A549 (cell line): ENCODE results near the gene ETF1. TPM values are rescaled to one million over a fixed set of nuclear protein-coding genes. Genes with fewer than 3 reads are reported as not detected.

Source experiments
- ATAC-seq, 2 experiments: fragments of 200-7000 bp in 1 of 2; fragments of >200 bp in 1 of 2; cut with Nextera tagmentation in 1 of 2; cut with Tn5 transposase in 1 of 2; 3 replicates each; pipeline versions ENCODE4 v1.8.0 to v1.9.1; 2018 to 2020; ENCODE audit warnings: mild to moderate bottlenecking in 1 of 2, moderate library complexity in 1 of 2
- CTCF ChIA-PET: fragments of 300-600 bp; sonication (Branson Sonifier 250); formaldehyde crosslinking; extraction: SDS; loops from one replicate; lab custom pipeline; 2021; ENCODE audit warnings: antibody characterized with exemption, inconsistent platforms; lab: Yijun Ruan, JAX
- POLR2A ChIA-PET: fragments of 350-600 bp; formaldehyde crosslinking; extraction: SDS; loops from one replicate; lab custom pipeline; 2021; ENCODE audit warnings: antibody characterized with exemption, inconsistent platforms; lab: Yijun Ruan, JAX
- DNase-seq, 2 experiments: peaks; one replicate each; pipeline versions ENCODE4 v3.0.0 to v3.0.0-alpha.2; 2011 to 2016; ENCODE audit warnings: low read depth in 1 of 2, low spot score in 1 of 2
- FAIRE-seq: peaks from 2 replicates; lab custom pipeline; 2011; peaks lifted over from hg19 to GRCh38; lab: Jason Lieb, UNC
- H3K27ac ChIP-seq, 2 experiments: fragments of >200 bp; sonication (Bioruptor Twin); formaldehyde crosslinking; 3 replicates each; pipeline ENCODE4 v1.5.1; 2016 to 2017
- H3K4me1 ChIP-seq: fragments of >200 bp; sonication (Bioruptor Twin); formaldehyde crosslinking; 3 replicates; pipeline ENCODE4 v1.6.1; 2016
- H3K4me2 ChIP-seq: fragments of >200 bp; sonication (Bioruptor Twin); formaldehyde crosslinking; 3 replicates; pipeline ENCODE4 v1.6.1; 2016
- H3K4me3 ChIP-seq: fragments of >200 bp; sonication (Bioruptor Twin); formaldehyde crosslinking; 3 replicates; pipeline ENCODE4 v1.5.1; 2016
- H3K9me3 ChIP-seq: fragments of >200 bp; sonication (Bioruptor Twin); formaldehyde crosslinking; 3 replicates; pipeline ENCODE4 v1.6.1; 2016
- CBX2 ChIP-seq: fragments of 200-600 bp; sonication (generic); IDR thresholded peaks from 2 replicates; pipeline ENCODE4 v1.6.1; 2016; ENCODE audit warnings: low read depth, mild to moderate bottlenecking, borderline replicate concordance
- CBX8 ChIP-seq: fragments of 200-600 bp; sonication (generic); IDR thresholded peaks from 2 replicates; pipeline ENCODE4 v1.6.1; 2016
- CHD2 ChIP-seq: fragments of 150-350 bp; IDR thresholded peaks from 2 replicates; pipeline ENCODE4 v1.6.1; 2014; ENCODE audit warnings: low read length; ENCODE audit not compliant: partially characterized antibody
- EHMT2 ChIP-seq: fragments of 200-600 bp; sonication (generic); IDR thresholded peaks from 2 replicates; pipeline ENCODE4 v1.6.1; 2016; ENCODE audit warnings: antibody characterized with exemption, low read depth, mild to moderate bottlenecking, moderate library complexity
- FOSB ChIP-seq: fragments of 250-450 bp; sonication (Bioruptor Pico); IDR thresholded peaks from 2 replicates; pipeline ENCODE4 v1.5.0; 2020; ENCODE audit warnings: mild to moderate bottlenecking, moderate library complexity
- FOSL2 ChIP-seq, 2 experiments: fragments of 450-650 bp in 1 of 2; fragments of >200 bp in 1 of 2; sonication (Bioruptor Twin) in 1 of 2; formaldehyde crosslinking; IDR thresholded peaks; 2 replicates each; pipeline versions ENCODE4 v1.5.0 to v1.6.1; 2016 to 2020; ENCODE audit warnings: mild to moderate bottlenecking in 1 of 2, moderate library complexity in 1 of 2
- GATA3 ChIP-seq: IDR thresholded peaks from 2 replicates; pipeline ENCODE4 v1.6.1; 2012; ENCODE audit warnings: borderline replicate concordance
- HOXB13 ChIP-seq: fragments of 250-450 bp; sonication (Bioruptor Pico); IDR thresholded peaks from 2 replicates; pipeline ENCODE4 v1.5.0; 2020; ENCODE audit warnings: low read depth, mild to moderate bottlenecking, moderate library complexity
- HOXB5 ChIP-seq: fragments of 250-450 bp; sonication (Bioruptor Pico); IDR thresholded peaks from 2 replicates; pipeline ENCODE4 v1.5.0; 2020; ENCODE audit warnings: mild to moderate bottlenecking, moderate library complexity
- JUN ChIP-seq, 2 experiments: fragments of >200 bp; sonication (Bioruptor Twin); formaldehyde crosslinking; IDR thresholded peaks; 2 replicates in 1 of 2; 3 replicates in 1 of 2; pipeline ENCODE4 v1.6.1; 2016 to 2017
- JUNB ChIP-seq: fragments of >200 bp; sonication (Bioruptor Twin); formaldehyde crosslinking; IDR thresholded peaks from 2 replicates; pipeline ENCODE4 v1.6.1; 2016
- KDM1A ChIP-seq: fragments of 200-600 bp; sonication (generic); IDR thresholded peaks from 2 replicates; pipeline ENCODE4 v1.6.1; 2016; ENCODE audit warnings: low read depth, mild to moderate bottlenecking
- MAFK ChIP-seq: fragments of 450-650 bp; IDR thresholded peaks from 2 replicates; pipeline ENCODE4 v1.6.1; 2014; ENCODE audit not compliant: partially characterized antibody
- MYC ChIP-seq: IDR thresholded peaks from 2 replicates; pipeline ENCODE4 v1.6.1; 2012; ENCODE audit warnings: mild to moderate bottlenecking, inconsistent platforms, low read length, improper control_type of control experiment, borderline replicate concordance
- NPAS2 ChIP-seq: fragments of 250-450 bp; sonication (Bioruptor Pico); IDR thresholded peaks from 2 replicates; pipeline ENCODE4 v1.8.0; 2022; ENCODE audit warnings: mild to moderate bottlenecking, moderate library complexity, borderline replicate concordance
- POLR2A ChIP-seq: IDR thresholded peaks from 2 replicates; pipeline ENCODE4 v1.6.1; 2012; ENCODE audit warnings: mild to moderate bottlenecking, low read length
- RARB ChIP-seq: fragments of 250-450 bp; sonication (Bioruptor Pico); IDR thresholded peaks from 2 replicates; pipeline ENCODE4 v1.8.0; 2021; ENCODE audit warnings: mild to moderate bottlenecking, moderate library complexity
- RCOR1 ChIP-seq: fragments of 150-350 bp; IDR thresholded peaks from 2 replicates; pipeline ENCODE4 v1.6.1; 2014; ENCODE audit warnings: antibody characterized with exemption, low read length, low read depth
- RNF2 ChIP-seq: fragments of 200-600 bp; sonication (generic); IDR thresholded peaks from 2 replicates; pipeline ENCODE4 v1.6.1; 2016; ENCODE audit warnings: low read depth, mild to moderate bottlenecking, antibody characterized with exemption, moderate library complexity, borderline replicate concordance
- SMC3 ChIP-seq: fragments of >200 bp; sonication (Bioruptor Twin); formaldehyde crosslinking; IDR thresholded peaks from 3 replicates; pipeline ENCODE4 v1.6.1; 2018; ENCODE audit warnings: inconsistent platforms
- SREBF2 ChIP-seq: fragments of 450-650 bp; IDR thresholded peaks from 2 replicates; pipeline ENCODE4 v1.6.1; 2014; ENCODE audit warnings: mild to moderate bottlenecking, moderate library complexity
- TFCP2L1 ChIP-seq: fragments of 250-450 bp; sonication (Bioruptor Pico); IDR thresholded peaks from 2 replicates; pipeline ENCODE4 v1.5.0; 2021; ENCODE audit warnings: mild to moderate bottlenecking
- TP53 ChIP-seq: fragments of 250-450 bp; sonication (Bioruptor Pico); IDR thresholded peaks from 2 replicates; pipeline ENCODE4 v1.5.0; 2021; ENCODE audit warnings: mild to moderate bottlenecking, moderate library complexity
- ZFP36 ChIP-seq: fragments of 450-650 bp; IDR thresholded peaks from 2 replicates; pipeline ENCODE4 v1.6.1; 2014; ENCODE audit warnings: borderline replicate concordance; ENCODE audit not compliant: partially characterized antibody
- WGBS: methylation state at CpG from one replicate; pipeline ENCODE4 v1.1.6; 2017; ENCODE audit errors: missing lambda C conversion rate; 5-methylcytosine and 5-hydroxymethylcytosine counted together
- polyA plus RNA-seq, 4 experiments: library from polyadenylated mRNA; depleted of rRNA in 3 of 4; stranded (reverse); fragments of >200 nt; fragmentation: RNase III in 1 of 4; extraction: RNeasy Plus Mini Kit Qiagen cat#74134 plus additional on column Dnase treatment in 1 of 4; gene quantifications; 2 replicates in 3 of 4; 3 replicates in 1 of 4; pipeline ENCODE4 v1.2.3, GENCODE V29; 2011 to 2017
- TF ChIP-seq, protein P1 (sequence below): fragments of 150-350 bp; IDR thresholded peaks from 2 replicates; pipeline ENCODE4 v1.6.1; 2014; ENCODE audit warnings: low read depth, mild to moderate bottlenecking, low read length
- TF ChIP-seq, protein P2 (sequence below): fragments of >200 bp; sonication (Bioruptor Twin); formaldehyde crosslinking; IDR thresholded peaks from 2 replicates; pipeline ENCODE4 v1.6.1; 2016
- TF ChIP-seq, protein P3 (sequence below): IDR thresholded peaks from 2 replicates; pipeline ENCODE4 v1.6.1; 2012

ETF1 gene
- polyA plus RNA-seq, 2 of the 4 experiments (the other 2 are of a cell fraction), result 119 to 161 TPM

DNA sequence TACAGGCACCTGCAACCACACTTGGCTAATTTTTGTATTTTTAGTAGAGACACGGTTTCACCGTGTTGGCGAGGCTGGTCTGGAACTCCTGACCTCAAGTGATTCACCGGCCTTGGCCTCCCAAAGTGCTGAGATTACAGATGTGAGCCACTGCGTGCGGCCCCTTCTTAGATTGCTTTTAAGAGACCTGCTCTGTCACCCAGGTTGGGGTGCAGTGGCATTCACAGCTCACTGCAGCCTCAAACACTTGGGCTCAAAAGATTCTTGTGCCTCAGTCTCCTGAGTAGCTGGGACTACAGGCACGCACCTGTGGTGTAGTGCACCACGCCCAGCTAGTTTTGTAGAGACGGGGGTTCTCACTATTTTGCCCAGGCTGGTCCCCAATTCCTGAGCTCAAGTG, 21.2 kb upstream of the ETF1 start:
- 93% methylated on average over 9 of the region's 9 CpGs for WGBS
- POLR2A ChIA-PET, result interaction anchor here (1.0 kb wide), 2 partner anchors 11 to 21 kb away, joined by 3 to 4 read pairs; partner anchors contain the start of genes ETF1 and HSPA9
- TF ChIP-seq TFCP2L1 (CRISPR knock-in tag) (peak; percentile 75; the same call in 1 of the 2 replicates), FOSB (CRISPR knock-in tag) (no peak), TP53 (no peak), CBX8 (no peak)
- TF ChIP-seq, all 56 proteins: peak for 1
- H3K27ac ChIP-seq, result no peak overlapping the region
- H3K4me3 ChIP-seq, result no peak overlapping the region
- H3K4me2 ChIP-seq, result no peak overlapping the region
- no peak for ATAC-seq
- no peak for FAIRE-seq
- no peaks in the 10 kb centered on the region for H3K9me3 ChIP-seq
- peaks cover 21% of the 10 kb centered on the region; the same call in 2 of the 3 replicates for H3K4me1 ChIP-seq
- no peak for DNase-seq
- CTCF ChIA-PET, result no interaction called here

DNA sequence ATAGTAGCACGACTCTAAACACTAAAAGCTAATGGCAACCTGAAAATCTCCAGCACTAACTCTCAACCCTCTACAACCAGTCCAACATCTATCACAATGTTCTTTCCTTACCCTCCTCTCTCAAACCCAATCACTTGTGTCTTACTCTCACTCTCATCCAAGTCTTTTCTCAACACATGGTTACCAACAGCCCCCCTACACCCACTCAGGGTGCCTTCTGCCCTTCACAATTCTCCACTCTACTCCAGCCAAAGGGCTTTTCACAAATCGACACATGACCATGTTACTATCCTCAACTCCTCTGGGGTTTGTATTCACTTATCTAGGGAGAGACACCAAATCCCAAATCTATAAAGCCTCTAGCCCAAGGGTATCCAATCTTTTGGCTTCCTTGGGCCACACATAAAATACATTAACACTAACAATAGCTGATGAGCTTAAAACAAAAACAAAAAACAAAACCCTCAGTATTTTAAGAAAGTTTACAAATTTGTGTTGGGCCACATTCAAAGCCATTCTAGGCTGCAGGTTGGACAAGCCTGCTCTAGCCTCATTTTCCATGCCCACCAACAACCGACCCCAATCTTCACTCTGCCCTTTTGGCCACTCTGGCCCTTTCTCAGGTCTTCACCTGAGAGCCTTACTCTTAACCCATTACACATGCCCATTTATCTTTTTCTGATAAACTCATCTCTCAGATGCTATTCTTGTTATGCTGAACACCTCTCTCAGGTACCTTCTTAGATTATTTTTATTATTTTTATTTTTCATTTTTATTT, 20.5 kb upstream of the ETF1 start:
- 85% methylated on average over 3 of the region's 3 CpGs for WGBS
- DNase-seq (no peak), ATAC-seq (peak in 1 of 2 experiments; percentile 11; a peak in 1 of 6 replicates), FAIRE-seq (no peak)
- ChIA-PET POLR2A (interaction anchor here (1.0 to 1.1 kb wide), 2 partner anchors 12 to 20 kb away, joined by 4 read pairs; partner anchors contain the start of gene ETF1), CTCF (interaction anchor here (1.7 kb wide), 1 partner anchor 11 kb away, joined by 3 read pairs; no protein-coding TSS in a partner anchor)
- no peak for TF ChIP-seq KDM1A
- TF ChIP-seq CHD2, result no peak
- peak in 1 of 2 experiments; percentile 6; a peak in 1 of 5 replicates for TF ChIP-seq JUN (IDR thresholded peaks at IDR 0.05)
- Histone ChIP-seq H3K27ac (no peak overlapping the region), H3K4me1 (peaks cover 13% of the 10 kb centered on the region; the same call in 2 of the 3 replicates), H3K9me3 (no peaks in the 10 kb centered on the region), H3K4me3 (no peak overlapping the region), H3K4me2 (no peak overlapping the region)

DNA sequence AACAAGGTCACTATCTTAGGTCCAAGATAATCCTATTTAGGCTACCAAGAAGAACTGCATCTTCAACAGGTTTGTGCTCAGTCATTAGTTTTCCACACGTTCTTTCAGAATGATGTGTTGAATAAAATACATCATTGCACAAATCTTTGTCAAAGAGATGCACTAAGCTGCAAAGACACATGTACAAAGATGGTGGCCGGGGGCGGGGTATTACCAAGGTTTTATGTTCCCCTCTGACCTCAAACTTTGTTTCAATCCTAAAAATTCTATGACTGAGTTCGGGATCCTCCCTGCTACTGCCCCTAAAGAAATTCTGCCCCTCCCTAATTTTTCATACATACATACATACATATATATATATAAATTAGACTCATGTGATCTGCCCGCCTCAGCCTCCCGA, 17.9 kb upstream of the ETF1 start:
- CTCF ChIA-PET, result no interaction called here
- FAIRE-seq, result no peak
- POLR2A ChIA-PET, result interaction anchor here (1.1 kb wide), 1 partner anchor 9 kb away, joined by 3 read pairs; no protein-coding TSS in a partner anchor
- DNase-seq, result no peak
- H3K27ac ChIP-seq, result no peak overlapping the region
- WGBS, result 93% methylated on average over 6 of the region's 6 CpGs
- no peak overlapping the region for H3K4me3 ChIP-seq
- no peak overlapping the region for H3K4me2 ChIP-seq
- TF ChIP-seq SMC3 (no peak), RNF2 (no peak), HOXB13 (CRISPR knock-in tag) (no peak), HOXB5 (no peak), ZFP36 (no peak), NPAS2 (no peak)
- TF ChIP-seq, protein P1, sequence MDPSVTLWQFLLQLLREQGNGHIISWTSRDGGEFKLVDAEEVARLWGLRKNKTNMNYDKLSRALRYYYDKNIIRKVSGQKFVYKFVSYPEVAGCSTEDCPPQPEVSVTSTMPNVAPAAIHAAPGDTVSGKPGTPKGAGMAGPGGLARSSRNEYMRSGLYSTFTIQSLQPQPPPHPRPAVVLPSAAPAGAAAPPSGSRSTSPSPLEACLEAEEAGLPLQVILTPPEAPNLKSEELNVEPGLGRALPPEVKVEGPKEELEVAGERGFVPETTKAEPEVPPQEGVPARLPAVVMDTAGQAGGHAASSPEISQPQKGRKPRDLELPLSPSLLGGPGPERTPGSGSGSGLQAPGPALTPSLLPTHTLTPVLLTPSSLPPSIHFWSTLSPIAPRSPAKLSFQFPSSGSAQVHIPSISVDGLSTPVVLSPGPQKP, result no peak
- TF ChIP-seq, protein P2, sequence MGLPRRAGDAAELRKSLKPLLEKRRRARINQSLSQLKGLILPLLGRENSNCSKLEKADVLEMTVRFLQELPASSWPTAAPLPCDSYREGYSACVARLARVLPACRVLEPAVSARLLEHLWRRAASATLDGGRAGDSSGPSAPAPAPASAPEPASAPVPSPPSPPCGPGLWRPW, result no peak
- TF ChIP-seq, protein P3, sequence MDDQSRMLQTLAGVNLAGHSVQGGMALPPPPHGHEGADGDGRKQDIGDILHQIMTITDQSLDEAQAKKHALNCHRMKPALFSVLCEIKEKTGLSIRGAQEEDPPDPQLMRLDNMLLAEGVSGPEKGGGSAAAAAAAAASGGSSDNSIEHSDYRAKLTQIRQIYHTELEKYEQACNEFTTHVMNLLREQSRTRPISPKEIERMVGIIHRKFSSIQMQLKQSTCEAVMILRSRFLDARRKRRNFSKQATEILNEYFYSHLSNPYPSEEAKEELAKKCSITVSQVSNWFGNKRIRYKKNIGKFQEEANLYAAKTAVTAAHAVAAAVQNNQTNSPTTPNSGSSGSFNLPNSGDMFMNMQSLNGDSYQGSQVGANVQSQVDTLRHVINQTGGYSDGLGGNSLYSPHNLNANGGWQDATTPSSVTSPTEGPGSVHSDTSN, result no peak
- H3K9me3 ChIP-seq, result no peaks in the 10 kb centered on the region
- no peak for ATAC-seq
- H3K4me1 ChIP-seq, result peaks cover 6% of the 10 kb centered on the region; the same call in 1 of the 3 replicates

DNA sequence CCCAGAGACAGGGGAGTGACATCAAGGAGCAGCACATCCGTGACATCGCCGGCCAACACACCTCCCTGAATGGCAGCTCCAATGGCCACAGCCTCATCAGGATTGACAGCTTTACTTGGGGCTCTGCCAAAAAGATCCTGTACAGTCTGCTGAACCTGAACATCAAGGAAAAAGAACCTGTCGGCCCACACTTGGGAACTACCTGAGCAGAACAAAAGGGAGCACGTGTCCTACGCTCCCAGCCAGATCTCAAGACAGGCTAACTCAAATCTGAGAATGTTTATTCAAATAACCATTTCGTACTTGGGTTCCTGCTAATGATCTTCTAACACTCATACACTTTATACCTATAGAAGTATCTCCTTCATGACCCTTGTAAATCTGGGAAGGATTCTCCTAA, 16.9 kb upstream of the ETF1 start:
- no peak overlapping the region for H3K4me2 ChIP-seq
- no peak overlapping the region for H3K4me3 ChIP-seq
- FAIRE-seq (no peak), DNase-seq (no peak), ATAC-seq (peak; percentile 9 to 37; a peak in 4 of 6 replicates)
- 91% methylated on average over 7 of the region's 7 CpGs for WGBS
- H3K9me3 ChIP-seq, result no peaks in the 10 kb centered on the region
- no peak overlapping the region for H3K27ac ChIP-seq
- peaks cover 6% of the 10 kb centered on the region; the same call in 1 of the 3 replicates for H3K4me1 ChIP-seq
- POLR2A ChIA-PET, result no interaction called here
- CTCF ChIA-PET, result interaction anchor here (2.0 kb wide), 1 partner anchor 12 kb away, joined by 7 read pairs; no protein-coding TSS in a partner anchor
- TF ChIP-seq, protein P1, result no peak
- TF ChIP-seq MYC (no peak), RARB (CRISPR knock-in tag) (no peak), EHMT2 (no peak), RCOR1 (no peak), CBX2 (no peak), GATA3 (no peak), SREBF2 (no peak), JUNB (no peak), FOSL2 (IDR thresholded peaks at IDR 0.05) (no peak), FOSL2 (CRISPR knock-in tag; IDR thresholded peaks at IDR 0.05) (no peak), POLR2A (no peak), MAFK (no peak)
- TF ChIP-seq, protein P2, result no peak
